GM10248 (cell line): Measurements from ENCODE around the gene SLC26A2.

Experiments used
- CTCF ChIA-PET: fragments of 300-600 bp; sonication (Branson Sonifier 250); formaldehyde crosslinking; extraction: SDS; loops from one replicate; lab custom pipeline; 2021; ENCODE audit warnings: antibody characterized with exemption; lab: Yijun Ruan, JAX
- POLR2A ChIA-PET: fragments of 350-650 bp; sonication (Branson Sonifier 250); formaldehyde crosslinking; extraction: SDS; loops from one replicate; lab custom pipeline; 2020; ENCODE audit warnings: antibody characterized with exemption; lab: Yijun Ruan, JAX
- DNase-seq: peaks from one replicate; pipeline ENCODE4 v3.0.0; 2012; ENCODE audit errors: extremely low spot score
- TF ChIP-seq, protein P1 (sequence below): IDR thresholded peaks from 2 replicates; pipeline ENCODE4 v1.5.1; 2012; ENCODE audit warnings: mild to moderate bottlenecking, low read depth; ENCODE audit errors: extremely low read depth, missing control alignments, control extremely low read depth

Gene SLC26A2

DNA sequence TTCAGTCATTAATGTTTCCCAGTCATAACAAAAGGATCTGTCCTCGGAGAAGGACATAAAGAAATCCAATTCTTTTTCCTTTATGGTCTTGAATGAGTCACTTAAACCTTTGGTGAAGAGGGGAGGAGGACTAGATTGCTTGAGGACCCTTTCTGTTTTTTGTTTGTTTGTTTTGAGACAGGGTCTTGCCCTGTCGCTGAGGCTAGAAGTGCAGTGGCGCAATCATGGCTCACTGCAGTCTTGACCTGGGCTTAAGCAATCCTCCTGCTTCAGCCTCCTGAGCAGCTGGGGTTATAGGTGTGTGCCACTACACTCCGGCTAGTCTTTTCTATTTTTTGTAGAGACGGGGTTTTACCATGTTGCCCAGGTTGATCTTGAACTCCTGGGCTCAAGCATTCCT lies 27.6 kb downstream of the SLC26A2 start:
- CTCF ChIA-PET: interaction anchor here (2.4 kb wide), 1 partner anchor 154 kb away, joined by 11 read pairs; no protein-coding TSS in a partner anchor
- POLR2A ChIA-PET: no interaction called here
- DNase-seq: no peak
- TF ChIP-seq, protein P1, sequence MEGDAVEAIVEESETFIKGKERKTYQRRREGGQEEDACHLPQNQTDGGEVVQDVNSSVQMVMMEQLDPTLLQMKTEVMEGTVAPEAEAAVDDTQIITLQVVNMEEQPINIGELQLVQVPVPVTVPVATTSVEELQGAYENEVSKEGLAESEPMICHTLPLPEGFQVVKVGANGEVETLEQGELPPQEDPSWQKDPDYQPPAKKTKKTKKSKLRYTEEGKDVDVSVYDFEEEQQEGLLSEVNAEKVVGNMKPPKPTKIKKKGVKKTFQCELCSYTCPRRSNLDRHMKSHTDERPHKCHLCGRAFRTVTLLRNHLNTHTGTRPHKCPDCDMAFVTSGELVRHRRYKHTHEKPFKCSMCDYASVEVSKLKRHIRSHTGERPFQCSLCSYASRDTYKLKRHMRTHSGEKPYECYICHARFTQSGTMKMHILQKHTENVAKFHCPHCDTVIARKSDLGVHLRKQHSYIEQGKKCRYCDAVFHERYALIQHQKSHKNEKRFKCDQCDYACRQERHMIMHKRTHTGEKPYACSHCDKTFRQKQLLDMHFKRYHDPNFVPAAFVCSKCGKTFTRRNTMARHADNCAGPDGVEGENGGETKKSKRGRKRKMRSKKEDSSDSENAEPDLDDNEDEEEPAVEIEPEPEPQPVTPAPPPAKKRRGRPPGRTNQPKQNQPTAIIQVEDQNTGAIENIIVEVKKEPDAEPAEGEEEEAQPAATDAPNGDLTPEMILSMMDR: no peak

DNA sequence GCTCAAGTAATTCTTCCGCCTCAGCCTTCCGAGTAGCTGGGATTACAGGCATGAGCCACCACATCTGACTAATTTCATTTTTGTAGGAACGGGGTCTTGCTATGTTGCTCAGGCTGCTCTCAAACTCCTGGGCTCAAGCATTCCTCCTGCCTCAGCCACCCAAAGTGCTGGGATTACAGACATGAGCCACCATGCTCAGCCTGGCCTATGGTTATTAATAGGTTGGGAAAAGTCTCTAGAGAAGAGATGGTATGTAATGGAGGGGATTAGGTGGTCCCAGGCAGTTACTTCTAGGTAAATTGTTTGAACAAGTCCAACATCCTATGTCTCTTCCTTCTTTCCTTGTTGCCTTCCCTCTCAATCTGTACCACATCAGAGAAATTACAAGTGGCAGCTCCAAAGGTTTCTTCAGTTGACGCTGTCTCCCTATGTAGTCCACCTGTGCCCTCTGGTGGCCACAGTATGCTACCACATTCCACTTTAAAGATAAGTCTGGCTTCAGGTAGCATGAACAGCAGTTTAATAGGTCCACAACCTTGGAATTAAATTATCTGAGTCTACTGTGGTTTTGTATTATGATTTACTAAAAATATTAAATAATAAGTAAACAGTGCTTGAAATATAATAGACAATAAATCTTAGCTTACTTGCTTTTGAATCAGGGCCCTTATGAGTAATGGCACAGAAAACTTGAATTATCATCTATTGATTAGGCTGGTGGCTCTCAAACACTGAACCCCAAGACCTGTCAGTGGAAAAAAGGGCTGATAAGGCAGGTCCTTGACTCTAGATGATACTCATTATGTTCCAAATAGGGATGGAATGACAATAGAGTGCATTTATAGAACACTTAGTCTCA lies 30.2 kb downstream of the SLC26A2 start:
- ChIA-PET CTCF (interaction anchor here (0.6 to 5.1 kb wide), 52 partner anchors 9 to 610 kb away, joined by 3 to 118 read pairs (median 5); partner anchors contain the start of genes CSNK1A1, HMGXB3, SLC26A2 and TIGD6), POLR2A (interaction anchor here (0.8 kb wide), 1 partner anchor 9 kb away, joined by 3 read pairs; no protein-coding TSS in a partner anchor)
- DNase-seq: peak; percentile 70
- TF ChIP-seq, protein P1: peak; percentile 90

DNA sequence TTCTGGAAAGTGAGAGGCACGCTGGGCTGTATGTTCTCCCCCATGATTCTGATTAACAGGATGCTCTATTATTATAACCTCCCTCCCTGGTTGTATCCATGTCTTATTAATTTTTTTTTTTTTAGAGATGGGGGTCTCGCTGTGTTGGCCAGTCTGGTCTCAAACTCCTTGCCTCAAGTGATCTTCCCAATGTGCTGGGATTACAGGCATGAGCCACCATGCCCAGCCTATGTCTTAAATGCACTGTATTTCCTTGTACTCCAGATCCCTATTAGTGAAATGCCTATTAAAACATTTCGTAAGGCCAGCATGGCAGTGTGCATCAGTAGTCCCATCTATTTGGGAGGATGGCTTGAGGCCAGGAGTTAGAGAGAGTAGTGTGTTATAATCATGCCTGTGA lies 32.9 kb downstream of the SLC26A2 start:
- TF ChIP-seq, protein P1: no peak
- ChIA-PET POLR2A (interaction anchor here (0.9 kb wide), 1 partner anchor 402 kb away, joined by 3 read pairs; no protein-coding TSS in a partner anchor), CTCF (interaction anchor here (0.7 to 5.1 kb wide), 14 partner anchors 11 to 382 kb away, joined by 3 to 118 read pairs (median 5); partner anchors contain the start of gene SLC26A2)
- no peak for DNase-seq

DNA sequence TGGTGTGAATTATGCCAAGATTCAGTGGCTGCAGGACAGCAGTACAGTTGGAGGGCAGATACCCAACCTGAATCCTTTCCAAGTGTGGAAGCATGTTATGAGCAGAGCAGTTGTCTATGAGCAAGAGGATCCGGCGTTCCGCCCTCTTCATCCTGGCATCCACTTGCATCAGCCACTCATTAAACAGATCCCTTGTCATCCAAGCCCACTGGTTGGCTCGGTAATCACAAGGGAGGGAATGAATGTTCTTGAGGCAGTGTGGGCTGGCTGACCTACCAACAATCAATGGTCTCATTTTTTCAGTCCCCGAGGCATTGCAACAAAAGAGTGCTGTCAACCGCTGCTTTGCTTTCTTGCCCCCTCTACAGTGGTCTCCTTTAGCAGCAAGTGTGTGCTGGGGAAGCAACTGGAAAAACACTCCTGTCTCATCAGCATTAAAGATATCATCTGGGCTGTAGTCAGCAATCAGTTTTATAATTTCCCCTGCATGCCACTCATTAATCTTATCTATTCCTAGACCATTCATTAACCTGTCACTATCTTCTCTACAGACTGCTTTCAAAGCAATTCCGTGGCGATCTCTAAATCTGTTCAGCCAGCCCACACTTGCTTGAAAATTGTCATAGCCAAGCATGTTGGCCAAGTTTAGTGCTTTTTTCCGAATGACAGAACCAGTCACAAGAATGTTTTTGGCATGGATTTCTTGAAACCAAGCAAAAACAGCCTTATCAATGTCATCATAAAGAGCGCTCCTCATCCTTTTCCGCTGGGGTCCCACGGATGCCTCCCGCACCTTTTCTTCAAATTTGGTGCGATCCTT lies 35.0 kb downstream of the SLC26A2 start:
- TF ChIP-seq, protein P1: no peak
- POLR2A ChIA-PET: no interaction called here
- no peak for DNase-seq
- CTCF ChIA-PET: interaction anchor here (1.3 to 1.9 kb wide), 3 partner anchors 143 to 167 kb away, joined by 4 to 8 read pairs (median 6); no protein-coding TSS in a partner anchor

DNA sequence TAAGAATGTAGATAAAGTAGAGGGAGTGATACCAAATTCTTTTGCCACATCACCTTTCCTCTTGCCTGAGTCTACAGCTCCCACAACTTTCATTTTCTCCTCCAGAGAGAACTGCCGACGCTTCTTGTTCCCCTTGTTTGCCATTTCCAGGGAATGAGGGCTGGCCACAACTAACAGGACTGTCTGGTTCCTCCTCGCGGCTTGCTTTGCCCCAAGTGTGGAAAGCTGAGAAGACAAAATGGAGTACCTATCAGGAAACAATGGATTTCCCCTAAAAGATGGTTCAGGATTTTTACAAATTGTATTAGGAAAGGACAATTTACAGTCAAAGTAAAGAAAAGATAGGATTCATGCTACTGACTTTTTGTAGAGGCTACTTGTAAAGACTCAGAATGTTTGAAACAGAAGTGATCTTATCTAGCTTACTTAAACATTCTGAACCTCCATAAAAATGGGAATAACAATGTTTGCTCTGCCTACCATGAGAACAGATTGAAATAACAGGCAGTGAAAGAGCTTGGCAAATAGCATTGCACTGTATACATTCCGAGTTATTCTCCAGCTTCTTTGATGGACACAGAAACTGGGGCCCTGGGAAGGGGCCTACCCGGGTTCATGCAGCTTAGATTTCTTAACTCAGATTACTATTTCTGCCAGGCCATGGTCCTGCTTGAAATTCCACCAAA lies 35.8 kb downstream of the SLC26A2 start:
- TF ChIP-seq, protein P1: no peak
- POLR2A ChIA-PET: no interaction called here
- CTCF ChIA-PET: interaction anchor here (0.7 to 1.9 kb wide), 6 partner anchors 10 to 168 kb away, joined by 3 to 8 read pairs (median 4); no protein-coding TSS in a partner anchor
- DNase-seq: no peak
